Activated CD8-positive, alpha-beta memory T cell treated with anti-CD3 and anti-CD28 coated beads for 24 hours (primary cell): Measurements from ENCODE around the gene ARSJ.
A peak's percentile ranks its signal among the peaks of the same experiment; 100 is the strongest.

Experiments
- DNase-seq: peaks from one replicate; pipeline ENCODE4 v3.0.0-alpha.2; 2020

The ARSJ gene

GRCh38 chr4:113888006-113888405 is 91.4 kb downstream of the ARSJ start:
- DNase-seq: no peak

GRCh38 chr4:113885291-113885690 is 94.2 kb downstream of the ARSJ start:
- DNase-seq: no peak

- no peak for DNase-seq
Observed at GRCh38 chr4:113884655-113885054, 94.8 kb downstream of the ARSJ start.

- no peak for DNase-seq
Observed at GRCh38 chr4:113882668-113883067, 96.8 kb downstream of the ARSJ start.

GRCh38 chr4:113881256-113881655 is 98.2 kb downstream of the ARSJ start:
- DNase-seq: no peak

GRCh38 chr4:113880240-113881028 is 99.0 kb downstream of the ARSJ start:
- no peak for DNase-seq

- no peak for DNase-seq
Observed at GRCh38 chr4:113878668-113879067, 100.8 kb downstream of the ARSJ start.

- DNase-seq: no peak
Observed at GRCh38 chr4:113874480-113874879, 105.0 kb downstream of the ARSJ start.

GRCh38 chr4:113873508-113873907 is 105.9 kb downstream of the ARSJ start:
- DNase-seq: no peak

GRCh38 chr4:113872426-113873260 is 106.8 kb downstream of the ARSJ start:
- DNase-seq: no peak

GRCh38 chr4:113871080-113871479 is 108.4 kb downstream of the ARSJ start:
- no peak for DNase-seq

GRCh38 chr4:113869743-113870375 is 109.6 kb downstream of the ARSJ start:
- DNase-seq: peak; percentile 78

GRCh38 chr4:113866611-113867010 is 112.8 kb downstream of the ARSJ start:
- no peak for DNase-seq

- DNase-seq: no peak
Observed at GRCh38 chr4:113858924-113859323, 120.5 kb downstream of the ARSJ start.

- no peak for DNase-seq
Observed at GRCh38 chr4:113851816-113852215, 127.6 kb downstream of the ARSJ start.
